Osteoblast (primary cell): ENCODE measurements around the gene KIR2DL3. TPM values are rescaled to one million over a fixed set of nuclear protein-coding genes. Genes with fewer than 3 reads are reported as not detected.
"Not testable (repeated sequence)": the region's sequence is repeated elsewhere in the genome, so short reads cannot be mapped to it uniquely, and the experiment has no call there.

Experiments
- DNase-seq: peaks from one replicate; pipeline ENCODE4 v3.0.0; 2011; ENCODE audit warnings: low spot score, mixed read lengths; ENCODE audit not compliant: insufficient read length; ENCODE audit errors: missing footprints
- H2AFZ ChIP-seq: 2 replicates; pipeline ENCODE4 v1.6.0; 2011; ENCODE audit warnings: mild to moderate bottlenecking, low read length
- H3K27ac ChIP-seq: 2 replicates; pipeline ENCODE4 v1.5.1; 2011; ENCODE audit warnings: mild to moderate bottlenecking, low read depth, low read length, moderate library complexity
- H3K27me3 ChIP-seq: 2 replicates; pipeline ENCODE4 v1.6.0; 2012; ENCODE audit warnings: mild to moderate bottlenecking, control low read depth, inconsistent platforms, low read length, moderate library complexity; ENCODE audit not compliant: insufficient read depth
- H3K36me3 ChIP-seq: 2 replicates; pipeline ENCODE4 v1.5.1; 2011; ENCODE audit warnings: mild to moderate bottlenecking, low read length, control low read depth, moderate library complexity; ENCODE audit not compliant: insufficient read depth
- H3K4me1 ChIP-seq: 2 replicates; pipeline ENCODE4 v1.5.1; 2011; ENCODE audit warnings: mild to moderate bottlenecking, low read length, control low read depth, moderate library complexity; ENCODE audit not compliant: insufficient read depth
- H3K4me2 ChIP-seq: 2 replicates; pipeline ENCODE4 v1.6.0; 2011; ENCODE audit warnings: mild to moderate bottlenecking, low read length; ENCODE audit not compliant: insufficient read depth
- H3K4me3 ChIP-seq: fragments of 200-600 bp; sonication (generic); 3 replicates; pipeline ENCODE4 v1.5.1; 2012; ENCODE audit warnings: mild to moderate bottlenecking, low read length, inconsistent platforms; ENCODE audit not compliant: insufficient read depth
- H3K79me2 ChIP-seq: 2 replicates; pipeline ENCODE4 v1.6.0; 2012; ENCODE audit warnings: mild to moderate bottlenecking, low read length, control low read depth, inconsistent platforms; ENCODE audit not compliant: insufficient read depth
- H3K9me3 ChIP-seq: 2 replicates; pipeline ENCODE4 v1.5.1; 2011; ENCODE audit warnings: low read depth, low read length, control low read depth
- H4K20me1 ChIP-seq: 2 replicates; pipeline ENCODE4 v1.6.0; 2012; ENCODE audit warnings: mild to moderate bottlenecking, low read length, control low read depth; ENCODE audit not compliant: insufficient read depth
- CTCF ChIP-seq: IDR thresholded peaks from 2 replicates; pipeline ENCODE4 v1.5.1; 2011; ENCODE audit warnings: mild to moderate bottlenecking, low read depth, low read length, moderate library complexity; ENCODE audit errors: extremely low read depth
- total RNA-seq: library from RNA; depleted of rRNA; stranded (reverse); fragments of >200 nt; gene quantifications from 2 replicates; pipeline ENCODE4 v1.2.3, GENCODE V29; 2012

KIR2DL3 gene
- total RNA-seq, 1 donor, result not detected

GRCh38 chr19:54707962-54708361 is 30.4 kb upstream of the KIR2DL3 start:
- H3K27ac ChIP-seq, result no peak overlapping the region
- no peaks in the 10 kb centered on the region for H3K4me1 ChIP-seq
- no peak for DNase-seq
- H4K20me1 ChIP-seq, result no peaks in the 10 kb centered on the region
- no peak overlapping the region for H3K4me2 ChIP-seq
- TF ChIP-seq CTCF, result no peak
- no peaks in the 10 kb centered on the region for H3K27me3 ChIP-seq
- no peaks in the 10 kb centered on the region for H3K36me3 ChIP-seq
- no peak overlapping the region for H3K4me3 ChIP-seq
- no peaks in the 10 kb centered on the region for H3K9me3 ChIP-seq
- no peaks in the 10 kb centered on the region for H3K79me2 ChIP-seq
- H2AFZ ChIP-seq, result no peak overlapping the region

GRCh38 chr19:54708781-54709180 is 29.5 kb upstream of the KIR2DL3 start:
- no peak for DNase-seq
- no peaks in the 10 kb centered on the region for H3K4me1 ChIP-seq
- no peak overlapping the region for H2AFZ ChIP-seq
- no peaks in the 10 kb centered on the region for H3K79me2 ChIP-seq
- no peaks in the 10 kb centered on the region for H4K20me1 ChIP-seq
- H3K27me3 ChIP-seq, result no peaks in the 10 kb centered on the region
- H3K4me3 ChIP-seq, result no peak overlapping the region
- H3K36me3 ChIP-seq, result no peaks in the 10 kb centered on the region
- H3K4me2 ChIP-seq, result no peak overlapping the region
- no peak overlapping the region for H3K27ac ChIP-seq
- no peak for TF ChIP-seq CTCF
- H3K9me3 ChIP-seq, result no peaks in the 10 kb centered on the region

- H3K79me2 ChIP-seq, result no peaks in the 10 kb centered on the region
- H3K36me3 ChIP-seq, result no peaks in the 10 kb centered on the region
- H4K20me1 ChIP-seq, result no peaks in the 10 kb centered on the region
- H3K4me1 ChIP-seq, result no peaks in the 10 kb centered on the region
- no peak for TF ChIP-seq CTCF
- H3K9me3 ChIP-seq, result no peaks in the 10 kb centered on the region
- no peak overlapping the region for H3K4me3 ChIP-seq
- no peaks in the 10 kb centered on the region for H3K27me3 ChIP-seq
- H3K4me2 ChIP-seq, result no peak overlapping the region
- H3K27ac ChIP-seq, result no peak overlapping the region
- no peak overlapping the region for H2AFZ ChIP-seq
- no peak for DNase-seq
Measured at GRCh38 chr19:54709212-54709948, 28.9 kb upstream of the KIR2DL3 start.

GRCh38 chr19:54709956-54710355 is 28.4 kb upstream of the KIR2DL3 start:
- not testable (repeated sequence) for H2AFZ ChIP-seq, DNase-seq, H3K36me3 ChIP-seq, H3K27ac ChIP-seq, H4K20me1 ChIP-seq, H3K4me3 ChIP-seq, H3K27me3 ChIP-seq, H3K9me3 ChIP-seq, H3K79me2 ChIP-seq, H3K4me1 ChIP-seq, H3K4me2 ChIP-seq
